Activated effector memory CD4-positive, alpha-beta T cell treated with Interleukin-2 at 50 U/mL for 16 hours (primary cell): ENCODE data around the gene JAZF1.

Experiments
- DNase-seq: peaks from one replicate; pipeline ENCODE4 v3.0.0-alpha.2; 2020

JAZF1 gene

GRCh38 chr7:27788437-27788836, 392.2 kb downstream of the JAZF1 start:
- DNase-seq = no peak

- DNase-seq = no peak
These were observed 396.1 kb downstream of the JAZF1 start for GRCh38 chr7:27784399-27785053.

DNA sequence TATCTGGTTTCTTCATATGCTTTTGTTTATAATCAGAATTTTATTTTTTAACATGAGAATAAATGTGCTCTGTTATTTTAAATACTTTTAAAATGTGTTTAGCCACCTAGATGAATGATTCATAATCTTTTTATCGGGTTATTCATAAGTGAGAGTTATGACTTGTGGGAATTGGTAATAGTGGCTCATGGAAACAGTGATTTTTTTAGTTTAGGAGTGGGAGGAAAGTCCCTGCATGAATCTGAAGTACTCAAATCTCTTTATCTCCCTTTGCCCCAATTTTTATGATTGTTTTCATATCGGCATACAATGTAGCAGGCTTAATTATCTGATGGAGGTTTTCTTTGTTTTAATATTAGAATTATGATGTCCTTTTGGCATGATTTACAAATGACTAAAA, 397.7 kb downstream of the JAZF1 start:
- no peak for DNase-seq

DNA sequence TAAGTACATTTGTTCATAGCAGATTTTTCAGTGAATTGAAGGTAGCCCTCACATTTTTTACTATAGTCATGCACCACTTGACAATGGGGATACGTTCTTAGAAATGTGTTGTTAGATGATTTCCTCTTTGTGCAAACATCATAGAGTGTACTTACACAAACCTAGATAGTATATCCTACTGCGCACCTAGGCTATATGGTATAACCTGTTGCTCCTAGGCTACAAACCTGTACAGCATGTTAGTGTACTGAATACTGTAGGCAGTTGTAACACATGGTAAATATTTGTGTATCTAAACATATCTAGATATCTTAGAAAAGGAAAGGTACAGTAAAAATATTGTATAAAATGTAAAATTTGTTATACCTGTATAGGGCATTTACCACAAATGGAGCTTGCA, 399.4 kb downstream of the JAZF1 start:
- DNase-seq = no peak
